NCI-H1105 (cell line): Measurements from ENCODE around the gene NUDCD2.
"Not testable (repeated sequence)": the region's sequence is repeated elsewhere in the genome, so short reads cannot be mapped to it uniquely, and the experiment has no call there.

Experiments
- DNase-seq: peaks from one replicate; lab custom pipeline; 2025; lab: John Stamatoyannopoulos, UW

The NUDCD2 gene

DNA sequence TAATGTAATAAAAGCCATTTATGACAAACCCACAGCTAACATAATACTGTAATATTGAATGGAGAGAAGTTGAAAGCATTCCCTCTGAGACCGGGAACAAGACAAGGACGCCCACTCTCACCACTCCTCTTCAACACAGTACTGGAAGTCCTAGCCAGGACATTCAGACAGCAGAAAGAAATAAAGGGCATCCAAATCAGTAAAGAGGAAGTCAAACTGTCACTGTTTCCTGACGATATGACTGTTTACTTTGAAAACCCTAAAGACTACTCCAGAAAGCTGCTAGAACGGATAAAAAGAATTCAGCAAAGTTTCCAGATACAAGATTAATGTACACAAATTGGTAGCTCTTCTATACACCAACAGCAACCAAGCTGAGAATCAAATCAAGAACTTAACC, 33.8 kb downstream of the NUDCD2 start:
- DNase-seq, result not testable (repeated sequence)

GRCh38 chr5:163424836-163425235, 35.1 kb downstream of the NUDCD2 start:
- DNase-seq, result no peak

DNA sequence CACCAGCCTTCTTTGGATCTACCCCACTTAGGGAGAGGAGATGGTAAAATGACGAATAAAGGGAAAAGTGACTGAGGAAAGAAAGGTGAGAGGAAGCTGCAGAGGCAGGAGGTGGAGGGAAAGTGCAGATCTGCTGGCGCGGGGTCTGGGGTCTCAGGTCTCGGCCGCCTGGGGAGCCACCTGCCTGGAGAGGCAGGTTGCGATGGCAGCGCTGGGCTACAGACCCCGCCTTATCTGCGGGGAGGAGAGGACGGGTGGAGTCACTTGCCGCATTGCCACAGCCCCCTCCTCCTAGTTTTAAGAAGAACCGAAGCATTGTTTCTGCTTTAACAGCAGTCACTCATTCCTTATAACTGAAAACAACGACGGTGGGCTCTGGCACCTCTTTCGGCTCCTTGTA, 44.2 kb downstream of the NUDCD2 start:
- not testable (repeated sequence) for DNase-seq

DNA sequence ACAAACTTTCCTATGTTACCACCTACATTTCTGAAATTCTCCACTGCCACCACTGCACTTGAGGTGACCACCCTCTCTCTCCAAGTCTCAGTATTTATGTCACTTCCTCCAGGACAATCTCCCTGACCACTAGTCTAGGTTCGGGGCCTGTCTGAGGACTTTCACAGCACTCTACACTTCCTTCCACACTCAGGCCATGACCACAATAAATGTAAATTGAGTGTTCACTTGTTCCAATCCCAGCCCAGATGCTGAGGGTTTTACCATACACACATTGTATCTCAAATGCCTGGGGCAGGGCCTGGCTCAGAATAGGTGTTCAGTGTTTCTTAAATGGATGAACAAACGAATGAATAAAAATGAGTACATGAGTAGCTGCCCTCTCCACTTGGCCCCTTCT, 49.4 kb downstream of the NUDCD2 start:
- DNase-seq, result no peak

DNA sequence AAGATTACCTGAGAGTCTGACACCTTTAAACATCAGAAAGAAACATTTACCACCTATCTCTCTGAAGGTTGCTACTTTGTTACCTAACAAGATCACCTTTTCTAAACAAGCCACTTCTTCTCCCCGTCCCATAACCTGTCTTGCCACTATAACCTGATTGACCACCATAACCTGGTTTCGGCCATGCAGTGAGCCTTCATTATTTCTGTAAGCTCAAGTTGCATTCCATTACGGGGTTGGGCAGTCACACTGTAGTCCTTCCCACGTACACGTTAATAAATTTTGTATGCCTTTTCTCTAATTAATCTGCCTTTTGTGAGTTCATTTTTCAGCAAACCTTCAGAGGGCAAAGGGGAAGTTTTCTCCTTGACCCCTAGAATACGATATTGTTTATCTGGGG, 50.5 kb downstream of the NUDCD2 start:
- DNase-seq, result no peak

DNA sequence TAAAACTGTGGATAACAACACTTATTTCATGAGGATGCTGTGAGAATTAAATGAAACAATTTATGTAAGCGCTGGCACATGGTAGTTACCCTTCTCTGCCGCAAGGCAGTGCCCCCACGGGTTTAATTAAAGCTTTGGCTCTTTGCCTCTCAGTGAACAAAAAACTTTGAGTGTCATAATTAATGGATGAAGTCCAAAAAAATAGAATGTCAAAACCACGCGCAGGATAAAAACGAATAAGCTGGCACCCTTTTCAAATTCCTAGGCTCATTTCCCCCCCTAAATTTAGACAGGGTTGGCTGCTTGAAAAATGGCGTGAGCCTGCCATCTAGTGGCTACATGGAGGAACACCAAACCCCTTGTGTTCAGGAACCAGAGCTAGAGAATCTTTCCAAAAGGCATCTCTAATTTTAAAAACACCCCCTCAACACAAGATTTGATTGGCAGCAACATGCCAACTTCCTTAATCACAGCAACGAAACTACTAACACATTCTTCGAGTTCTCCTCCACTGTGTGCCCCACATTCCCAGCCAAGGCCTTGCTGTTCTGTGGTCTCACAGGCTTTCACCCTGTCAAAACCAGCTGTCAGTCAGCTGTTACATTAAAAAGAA, 51.5 kb downstream of the NUDCD2 start:
- peak; percentile 34 for DNase-seq

DNA sequence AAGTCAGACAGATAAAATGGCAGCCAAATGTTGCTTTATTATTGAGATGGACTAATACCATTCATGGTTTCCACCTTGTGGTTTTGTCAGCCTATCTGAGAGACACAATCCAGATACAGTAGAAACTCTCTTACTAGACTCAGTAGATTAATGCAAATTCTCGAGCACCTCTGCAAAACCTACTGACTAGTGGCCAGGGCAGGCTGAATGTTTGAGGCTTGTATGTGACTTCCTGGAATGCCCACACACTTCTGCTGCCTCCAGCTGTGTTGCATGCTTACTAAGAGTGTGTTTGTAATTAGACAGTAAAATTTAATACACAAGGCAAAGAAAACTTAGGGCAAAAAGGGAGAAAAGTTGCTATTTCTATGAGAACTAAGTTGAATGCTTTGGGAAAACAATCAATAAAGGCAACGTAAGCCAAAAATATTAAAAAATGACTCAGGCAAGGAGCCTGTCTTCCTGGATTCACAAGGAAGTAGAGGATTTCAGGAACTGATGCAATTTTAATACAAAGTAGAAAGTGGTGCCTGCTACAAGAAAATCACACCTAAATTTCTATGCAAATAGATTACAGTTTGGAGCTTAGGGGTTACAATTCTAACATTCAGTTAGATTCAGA, 52.8 kb downstream of the NUDCD2 start:
- DNase-seq, result no peak

DNA sequence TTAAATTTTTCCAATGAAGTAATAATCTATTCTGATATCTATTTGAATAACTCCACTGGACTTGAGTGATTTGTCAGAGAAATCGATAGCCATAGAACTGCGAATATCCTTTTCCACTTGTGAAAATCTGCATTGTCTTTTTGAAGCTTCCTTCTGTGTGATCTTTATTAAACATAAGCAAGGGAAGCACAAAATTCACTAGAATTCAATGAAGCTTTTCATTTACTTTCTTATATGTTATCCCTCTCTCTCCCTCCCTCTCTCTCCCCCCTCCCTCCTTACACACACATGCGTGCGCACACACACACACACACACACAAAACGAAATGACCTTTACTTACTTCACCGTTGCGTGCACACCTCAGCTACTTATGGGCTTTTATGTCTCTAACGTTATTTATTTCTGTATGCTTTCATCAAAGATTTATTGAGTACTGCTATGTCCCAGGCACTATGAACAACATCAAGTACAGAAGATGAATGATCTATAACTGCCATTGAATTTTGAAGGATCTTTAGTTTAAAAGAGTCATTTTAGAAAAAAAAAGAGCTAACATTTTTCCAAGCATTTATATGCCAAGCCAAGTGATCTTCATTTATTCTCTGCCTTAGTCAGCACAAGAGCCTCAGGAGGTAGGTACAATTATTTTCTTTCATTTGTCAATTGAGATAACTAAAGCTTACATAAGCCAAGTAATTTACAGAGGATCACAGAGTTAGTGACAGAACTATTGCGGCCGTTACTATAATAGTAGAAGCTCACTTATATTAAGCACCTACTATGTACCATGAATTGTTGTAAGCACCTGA, 55.3 kb downstream of the NUDCD2 start:
- DNase-seq, result no peak

- no peak for DNase-seq
Observed at GRCh38 chr5:163402007-163402406, 57.9 kb downstream of the NUDCD2 start.

DNA sequence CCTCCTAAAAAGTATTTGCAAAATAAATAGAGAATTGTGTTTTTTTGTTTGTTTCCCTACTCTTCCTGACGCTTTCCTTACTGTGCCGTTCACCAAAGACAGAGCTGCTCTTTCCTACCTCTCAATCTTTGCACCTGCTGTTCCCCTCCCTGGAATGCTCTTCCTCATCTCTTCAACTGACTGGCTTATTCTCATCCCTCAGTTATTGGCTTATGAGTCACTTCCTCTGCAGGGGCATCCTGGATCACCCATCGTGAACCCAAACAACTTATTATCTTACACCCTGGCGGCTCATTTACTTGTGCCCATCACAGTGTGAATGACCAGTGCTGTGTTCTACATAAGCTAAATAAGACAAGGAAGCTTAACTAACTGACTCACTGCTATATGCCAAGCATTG, 58.6 kb downstream of the NUDCD2 start:
- DNase-seq, result no peak

DNA sequence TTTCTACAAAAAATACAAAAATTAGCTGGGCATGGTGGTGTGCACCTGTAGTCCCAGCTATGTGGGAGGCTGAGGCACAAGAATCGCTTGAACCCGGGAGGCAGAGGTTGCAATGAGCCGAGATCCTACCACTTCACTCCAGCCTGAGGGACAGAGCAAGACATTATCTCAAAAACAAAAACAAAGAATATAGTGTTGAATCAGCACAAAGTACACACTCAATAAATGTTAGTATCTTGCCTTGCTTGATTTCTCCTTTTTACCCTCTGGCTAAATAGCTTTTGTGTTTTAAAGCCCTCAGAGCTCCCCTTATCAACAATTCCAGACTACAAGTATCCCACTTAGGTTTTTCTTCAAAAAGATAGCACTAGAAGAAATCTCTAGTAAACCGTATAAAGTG, 60.0 kb downstream of the NUDCD2 start:
- DNase-seq, result no peak

DNA sequence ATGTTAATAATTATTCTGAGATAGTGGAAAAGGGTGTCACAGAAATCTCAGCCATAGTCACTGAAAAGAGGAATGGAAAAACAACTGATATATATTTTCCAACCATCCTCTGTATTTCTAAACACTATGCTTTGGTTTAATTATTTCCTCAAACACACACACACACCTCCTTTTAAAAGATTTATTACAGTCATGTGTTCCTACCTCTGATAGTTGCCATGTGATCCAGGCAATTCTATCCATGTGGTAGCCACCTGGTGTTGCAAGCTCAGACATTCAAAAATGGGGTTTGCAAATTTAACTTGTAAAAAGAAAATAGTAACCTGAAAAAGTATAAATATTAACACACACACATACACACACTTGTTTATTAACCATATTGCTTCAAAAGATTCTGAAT, 62.5 kb downstream of the NUDCD2 start:
- DNase-seq, result no peak

DNA sequence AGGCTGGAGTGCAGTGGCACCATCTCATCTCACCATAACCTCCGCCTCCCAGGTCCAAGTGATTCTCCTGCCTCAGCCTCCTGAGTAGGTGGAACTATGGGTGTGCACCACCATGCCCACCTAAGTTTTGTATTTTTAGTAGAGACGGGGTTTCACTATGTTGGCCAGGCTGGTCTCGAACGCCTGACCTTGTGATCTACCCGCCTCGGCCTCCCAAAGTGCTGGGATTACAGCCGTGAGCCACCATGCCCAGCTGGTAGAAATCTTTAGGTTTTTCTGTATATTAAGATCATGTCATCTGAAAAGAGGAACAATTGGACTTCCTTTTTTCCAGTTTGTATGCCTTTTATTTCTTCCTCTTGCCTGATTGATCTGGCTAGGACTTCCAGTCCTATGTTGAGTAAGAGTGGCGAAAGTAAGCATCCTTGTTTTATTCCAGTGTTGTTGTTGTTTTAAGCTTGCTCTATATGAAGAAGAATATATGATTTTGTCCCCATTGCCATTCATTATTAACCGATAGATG, 63.0 kb downstream of the NUDCD2 start:
- not testable (repeated sequence) for DNase-seq
